HG03066 (cell line): ENCODE results near the gene CNTNAP5.

Source experiments
- ATAC-seq: cut with Tn5 transposase; IDR thresholded peaks from one replicate; pipeline ENCODE4 v1.9.1; 2021; ENCODE audit warnings: low read depth; ENCODE audit not compliant: unreplicated experiment

Gene CNTNAP5

GRCh38 chr2:124257120-124257519 lies 232.0 kb downstream of the CNTNAP5 start:
- no peak for ATAC-seq

- no peak for ATAC-seq
These were observed 233.2 kb downstream of the CNTNAP5 start for GRCh38 chr2:124258140-124258880.

GRCh38 chr2:124261456-124261855 lies 236.4 kb downstream of the CNTNAP5 start:
- no peak for ATAC-seq

GRCh38 chr2:124264551-124265091 lies 239.5 kb downstream of the CNTNAP5 start:
- ATAC-seq = no peak

- ATAC-seq = no peak
These were observed 242.7 kb downstream of the CNTNAP5 start for GRCh38 chr2:124267794-124268193.

GRCh38 chr2:124269348-124269747 lies 244.3 kb downstream of the CNTNAP5 start:
- ATAC-seq = no peak

GRCh38 chr2:124272261-124272841 lies 247.3 kb downstream of the CNTNAP5 start:
- ATAC-seq = no peak

- ATAC-seq = no peak
These were observed 256.5 kb downstream of the CNTNAP5 start for GRCh38 chr2:124281541-124281940.

- ATAC-seq = no peak
These were observed 258.0 kb downstream of the CNTNAP5 start for GRCh38 chr2:124283096-124283495.

GRCh38 chr2:124286089-124286783 lies 261.1 kb downstream of the CNTNAP5 start:
- no peak for ATAC-seq

GRCh38 chr2:124289060-124289459 lies 264.0 kb downstream of the CNTNAP5 start:
- no peak for ATAC-seq

- no peak for ATAC-seq
These were observed 264.5 kb downstream of the CNTNAP5 start for GRCh38 chr2:124289615-124290014.

- ATAC-seq = no peak
These were observed 271.4 kb downstream of the CNTNAP5 start for GRCh38 chr2:124296470-124296869.

GRCh38 chr2:124301915-124302314 lies 276.8 kb downstream of the CNTNAP5 start:
- ATAC-seq = no peak

GRCh38 chr2:124308319-124309062 lies 283.4 kb downstream of the CNTNAP5 start:
- no peak for ATAC-seq

GRCh38 chr2:124309563-124310138 lies 284.6 kb downstream of the CNTNAP5 start:
- no peak for ATAC-seq

GRCh38 chr2:124310671-124311070 lies 285.6 kb downstream of the CNTNAP5 start:
- ATAC-seq = no peak

GRCh38 chr2:124314084-124314483 lies 289.0 kb downstream of the CNTNAP5 start:
- ATAC-seq = no peak

- ATAC-seq = no peak
These were observed 290.3 kb downstream of the CNTNAP5 start for GRCh38 chr2:124315221-124315880.

GRCh38 chr2:124316133-124316532 lies 291.0 kb downstream of the CNTNAP5 start:
- no peak for ATAC-seq
